BE2C (cell line): ENCODE data around the gene ZNF727. TPM values are rescaled to one million over a fixed set of nuclear protein-coding genes. Genes with fewer than 3 reads are reported as not detected.
"Not testable (repeated sequence)": the region's sequence is repeated elsewhere in the genome, so short reads cannot be mapped to it uniquely, and the experiment has no call there.

Experiments used
- DNase-seq: peaks from one replicate; pipeline ENCODE4 v3.0.0-alpha.2; 2020
- H3K27me3 ChIP-seq: fragments of 250-450 bp; sonication (Bioruptor Pico); 2 replicates; pipeline ENCODE4 v1.5.1; 2020; ENCODE audit warnings: mild to moderate bottlenecking
- H3K36me3 ChIP-seq: fragments of 250-450 bp; sonication (Bioruptor Pico); 2 replicates; pipeline ENCODE4 v1.5.1; 2020; ENCODE audit warnings: mild to moderate bottlenecking
- H3K4me1 ChIP-seq: fragments of 250-450 bp; sonication (Bioruptor Pico); 2 replicates; pipeline ENCODE4 v1.5.1; 2020
- H3K4me3 ChIP-seq: 2 replicates; pipeline ENCODE4 v1.5.1; 2011; ENCODE audit warnings: low read depth, low read length
- H3K9me3 ChIP-seq: fragments of 250-450 bp; sonication (Bioruptor Pico); 2 replicates; pipeline ENCODE4 v1.5.1; 2020
- CTCF ChIP-seq: IDR thresholded peaks from 2 replicates; pipeline ENCODE4 v1.5.1; 2012; ENCODE audit warnings: mild to moderate bottlenecking, low read depth, low read length
- polyA plus RNA-seq: library from polyadenylated mRNA; unstranded; fragments of >200 nt; gene quantifications from one replicate; pipeline ENCODE4 v1.2.1, GENCODE V29; 2012; ENCODE audit warnings: low read depth, missing spikeins; ENCODE audit not compliant: insufficient read length, insufficient read depth

ZNF727 gene
- 0.80 TPM for polyA plus RNA-seq

- Histone ChIP-seq H3K27me3 (no peaks in the 10 kb centered on the region), H3K9me3 (no peaks in the 10 kb centered on the region), H3K4me1 (no peaks in the 10 kb centered on the region), H3K4me3 (no peak within 1 kb of the TSS), H3K36me3 (no peaks in the 10 kb centered on the region)
- TF ChIP-seq CTCF: no peak
- no peak for DNase-seq
Observed at GRCh38 chr7:64045301-64046040, at the start of gene ZNF727. TSS of gene ZNF727 (plus strand) at chr7:64045434. CDS start at chr7:64045622, 188 bp downstream.

- Histone ChIP-seq H3K4me3 (no peak within 1 kb of the TSS), H3K27me3 (no peaks in the 10 kb centered on the region), H3K4me1 (no peaks in the 10 kb centered on the region), H3K9me3 (0 out of 2 replicates have a peak, but pooled peaks cover 2% of the 10 kb centered on the region), H3K36me3 (no peaks in the 10 kb centered on the region)
- TF ChIP-seq CTCF: no peak
- DNase-seq: no peak
Observed at GRCh38 chr7:63998549-63998948, 46.7 kb upstream of the ZNF727 start, which contains the start of gene ZNF722. TSS of gene ZNF722 (plus strand) at chr7:63998849. CDS start at chr7:63998962, 113 bp downstream.

- H3K27me3 ChIP-seq, H3K4me1 ChIP-seq, H3K36me3 ChIP-seq, H3K9me3 ChIP-seq, H3K4me3 ChIP-seq, DNase-seq: not testable (repeated sequence)
Observed at GRCh38 chr7:64015496-64015895, 29.7 kb upstream of the ZNF727 start.

GRCh38 chr7:64035388-64035787, 9.8 kb upstream of the ZNF727 start:
- Histone ChIP-seq H3K4me1 (no peaks in the 10 kb centered on the region), H3K36me3 (no peaks in the 10 kb centered on the region), H3K4me3 (no peak overlapping the region), H3K9me3 (no peaks in the 10 kb centered on the region; the same call in 1 of the 2 replicates), H3K27me3 (no peaks in the 10 kb centered on the region)
- DNase-seq: no peak
- TF ChIP-seq CTCF: no peak

GRCh38 chr7:64037095-64037494, 8.1 kb upstream of the ZNF727 start:
- no peak for TF ChIP-seq CTCF
- no peaks in the 10 kb centered on the region for H3K36me3 ChIP-seq
- H3K9me3 ChIP-seq: no peaks in the 10 kb centered on the region
- H3K27me3 ChIP-seq: no peaks in the 10 kb centered on the region
- no peak overlapping the region for H3K4me3 ChIP-seq
- DNase-seq: no peak
- H3K4me1 ChIP-seq: no peaks in the 10 kb centered on the region

- no peak for TF ChIP-seq CTCF
- Histone ChIP-seq H3K36me3 (no peaks in the 10 kb centered on the region), H3K4me1 (no peaks in the 10 kb centered on the region), H3K27me3 (no peaks in the 10 kb centered on the region), H3K9me3 (no peaks in the 10 kb centered on the region), H3K4me3 (no peak overlapping the region)
- DNase-seq: no peak
Observed at GRCh38 chr7:64046041-64046389, 781 bp downstream of the ZNF727 start.

- H3K9me3 ChIP-seq, H3K4me1 ChIP-seq, H3K27me3 ChIP-seq, DNase-seq, H3K4me3 ChIP-seq, H3K36me3 ChIP-seq: not testable (repeated sequence)
Observed at GRCh38 chr7:64077837-64078698, 32.8 kb downstream of the ZNF727 start.
